HG03342 (cell line): ENCODE results near the gene NOS1AP.
A peak's percentile ranks its signal among the peaks of the same experiment; 100 is the strongest.

Experiments used
- ATAC-seq: cut with Tn5 transposase; IDR thresholded peaks from one replicate; pipeline ENCODE4 v1.9.1; 2021; ENCODE audit warnings: mild to moderate bottlenecking, moderate library complexity; ENCODE audit not compliant: unreplicated experiment

NOS1AP gene

DNA sequence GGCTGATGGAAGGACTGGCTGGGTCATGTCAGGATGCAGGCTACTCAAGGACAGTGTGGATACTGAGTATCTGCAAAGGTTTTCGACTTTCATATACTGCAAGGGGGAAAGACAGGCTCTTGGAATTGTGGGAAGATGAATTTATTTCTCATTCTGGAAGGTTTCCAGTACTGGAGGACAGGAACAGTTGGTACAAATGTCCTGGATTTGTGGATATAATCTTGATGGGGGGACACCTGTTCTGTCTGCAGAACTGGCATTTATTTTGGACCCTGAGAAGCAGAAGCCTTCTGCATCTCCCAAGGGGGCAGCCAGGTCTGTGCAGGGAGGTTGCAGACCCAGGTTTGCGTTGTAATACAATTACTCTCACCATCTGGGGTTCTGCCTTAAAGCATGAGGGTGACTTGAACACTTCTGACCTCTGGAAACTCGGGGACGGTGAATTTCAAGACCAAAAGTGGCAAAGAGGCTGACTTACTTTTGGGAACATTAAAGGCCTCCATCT lies 65.8 kb downstream of the NOS1AP start:
- no peak for ATAC-seq

- no peak for ATAC-seq
Observed at GRCh38 chr1:162136760-162137159, 67.3 kb downstream of the NOS1AP start.

- no peak for ATAC-seq
Observed at GRCh38 chr1:162137179-162137960, 67.9 kb downstream of the NOS1AP start.

- no peak for ATAC-seq
Observed at GRCh38 chr1:162138112-162138511, 68.6 kb downstream of the NOS1AP start.

- no peak for ATAC-seq
Observed at GRCh38 chr1:162138599-162139181, 69.2 kb downstream of the NOS1AP start.

DNA sequence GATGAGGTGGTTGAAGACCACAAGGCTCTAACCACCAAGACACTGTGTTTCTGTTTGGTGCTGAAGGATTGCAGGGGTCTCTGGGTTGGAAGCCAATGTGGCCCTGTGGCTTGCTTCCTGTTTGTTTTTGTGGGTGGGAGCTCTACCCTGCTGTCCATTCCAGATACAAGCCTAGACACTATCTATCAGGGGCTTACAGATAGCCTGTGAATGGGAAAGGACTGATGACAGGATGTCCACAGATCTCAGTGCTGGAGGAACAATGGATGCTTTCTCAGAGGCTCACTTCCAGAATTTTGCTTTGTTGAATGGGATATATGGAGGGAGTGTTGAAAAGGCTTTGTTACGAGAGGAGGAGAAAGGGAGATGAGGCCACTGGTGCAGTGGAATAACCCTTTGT lies 69.7 kb downstream of the NOS1AP start:
- no peak for ATAC-seq

- ATAC-seq: no peak
Observed at GRCh38 chr1:162141281-162142054, 72.0 kb downstream of the NOS1AP start.

DNA sequence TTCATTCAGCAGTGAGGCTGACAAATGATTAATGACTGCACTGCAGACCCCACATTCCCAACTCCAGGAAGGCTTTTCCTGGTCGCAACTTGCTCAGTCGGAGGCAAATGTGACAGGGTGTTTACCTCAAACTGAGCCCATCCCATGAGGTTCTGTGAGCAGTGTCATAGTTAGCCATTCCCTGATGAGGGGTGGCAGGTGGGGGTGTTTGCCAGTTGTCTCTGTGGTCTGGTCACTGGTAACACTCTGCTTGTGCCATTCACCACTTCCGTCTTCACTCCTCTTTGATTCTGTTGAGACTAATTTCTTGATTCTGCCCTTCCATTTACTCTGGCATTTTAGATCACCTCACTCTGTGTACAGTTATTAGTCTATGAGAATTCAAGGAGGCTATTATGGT lies 73.5 kb downstream of the NOS1AP start:
- ATAC-seq: no peak

GRCh38 chr1:162144268-162144667 lies 74.8 kb downstream of the NOS1AP start:
- no peak for ATAC-seq

- ATAC-seq: no peak
Observed at GRCh38 chr1:162144853-162145252, 75.4 kb downstream of the NOS1AP start.

GRCh38 chr1:162145280-162145965 lies 75.9 kb downstream of the NOS1AP start:
- no peak for ATAC-seq

- no peak for ATAC-seq
Observed at GRCh38 chr1:162145966-162146696, 76.6 kb downstream of the NOS1AP start.

DNA sequence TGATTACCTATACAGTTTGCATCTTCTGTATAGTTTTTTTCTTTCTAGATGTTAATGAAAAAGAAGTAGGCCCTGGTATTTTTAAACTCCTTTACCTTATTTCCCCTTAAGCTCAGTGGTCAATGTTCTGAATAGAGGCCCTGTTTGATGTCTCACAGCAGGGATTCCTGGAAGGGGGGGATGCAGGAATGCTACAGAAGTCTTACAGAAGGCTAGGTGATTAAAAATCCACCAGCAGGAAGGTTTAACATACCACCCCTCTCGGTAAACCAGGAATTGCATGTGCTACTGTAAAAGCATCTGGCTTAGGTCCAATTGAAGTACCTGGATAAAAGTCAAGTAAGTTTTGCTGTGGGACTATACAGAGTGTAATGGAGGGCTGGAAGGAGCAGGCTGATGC lies 78.3 kb downstream of the NOS1AP start:
- ATAC-seq: no peak

- no peak for ATAC-seq
Observed at GRCh38 chr1:162150112-162150511, 80.6 kb downstream of the NOS1AP start.

DNA sequence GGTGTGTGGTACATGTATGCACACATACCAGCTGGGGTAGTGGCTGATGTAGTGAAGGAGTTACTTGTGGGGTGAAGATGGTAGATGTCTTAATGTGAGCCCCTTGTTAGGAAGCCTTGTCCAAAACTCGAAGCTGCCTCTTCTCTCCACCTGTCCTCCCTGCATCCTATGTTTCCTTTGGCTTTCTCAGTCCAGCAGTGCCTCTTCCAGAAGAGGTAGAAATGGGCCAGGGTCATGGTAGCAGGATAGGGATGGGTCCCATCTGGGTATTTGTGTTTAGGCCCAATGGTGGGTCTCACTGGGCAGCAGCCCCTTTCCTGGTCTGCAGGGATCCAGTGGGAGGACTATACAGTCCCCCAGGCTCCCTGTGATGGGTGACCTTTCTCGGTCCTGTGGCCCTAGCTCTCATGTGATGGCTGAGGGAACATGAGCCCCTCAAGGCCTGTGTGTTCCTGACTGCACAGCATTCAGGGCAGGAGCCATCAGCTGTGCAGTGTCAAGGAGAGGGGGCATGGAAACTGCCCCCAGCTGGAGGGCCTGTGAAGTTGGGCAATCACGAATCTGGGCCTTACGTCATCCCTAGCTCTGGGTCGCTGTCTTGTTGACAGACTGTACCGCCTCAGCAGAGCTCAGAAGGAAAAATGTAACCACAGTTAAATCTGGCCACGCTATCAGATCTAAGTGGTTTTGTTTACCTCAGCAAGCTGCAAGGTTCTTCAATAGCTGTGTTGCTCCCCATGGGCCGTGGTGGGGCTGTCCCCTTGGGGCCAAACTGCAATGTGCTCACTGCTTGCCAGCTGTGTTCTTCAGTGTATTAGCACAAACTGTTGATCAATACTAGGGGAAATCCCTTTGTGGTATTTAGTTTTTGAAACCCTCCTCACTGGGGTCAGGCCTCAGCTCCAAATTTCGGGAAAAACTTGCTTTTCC lies 82.7 kb downstream of the NOS1AP start:
- peak; percentile 74 for ATAC-seq

- ATAC-seq: no peak
Observed at GRCh38 chr1:162153374-162153773, 83.9 kb downstream of the NOS1AP start.

- ATAC-seq: no peak
Observed at GRCh38 chr1:162157469-162157868, 88.0 kb downstream of the NOS1AP start.

DNA sequence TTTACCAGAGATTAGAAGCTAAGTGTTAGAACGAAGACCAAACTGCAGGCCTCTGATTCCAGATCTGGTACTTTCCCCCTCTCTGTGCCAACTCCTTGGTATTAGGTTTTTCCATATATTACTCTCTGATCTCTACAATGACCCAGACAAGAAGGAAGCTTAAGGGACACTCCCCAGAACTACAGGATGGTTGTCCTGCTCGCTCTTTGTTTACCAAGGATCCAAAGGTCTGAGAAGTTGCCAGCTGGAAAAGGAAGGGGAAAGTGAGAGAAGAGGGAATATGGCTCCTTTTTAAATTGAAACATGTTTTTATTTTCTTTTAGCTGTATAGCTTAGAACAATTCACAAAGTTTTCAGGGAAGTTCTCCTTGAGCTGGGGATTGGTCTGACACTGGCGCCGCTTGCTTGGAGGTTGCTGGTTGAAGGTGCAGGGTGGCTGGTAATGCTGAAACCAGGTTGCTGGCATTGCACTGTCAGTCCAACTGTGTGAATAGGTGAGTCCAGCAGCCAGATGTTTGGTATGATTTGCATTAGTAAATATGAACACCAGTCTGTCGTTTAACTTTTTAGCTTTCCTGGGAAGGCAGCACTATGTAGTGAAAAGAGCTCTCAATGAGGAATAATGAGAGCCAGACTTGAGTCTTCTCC lies 89.3 kb downstream of the NOS1AP start:
- no peak for ATAC-seq

DNA sequence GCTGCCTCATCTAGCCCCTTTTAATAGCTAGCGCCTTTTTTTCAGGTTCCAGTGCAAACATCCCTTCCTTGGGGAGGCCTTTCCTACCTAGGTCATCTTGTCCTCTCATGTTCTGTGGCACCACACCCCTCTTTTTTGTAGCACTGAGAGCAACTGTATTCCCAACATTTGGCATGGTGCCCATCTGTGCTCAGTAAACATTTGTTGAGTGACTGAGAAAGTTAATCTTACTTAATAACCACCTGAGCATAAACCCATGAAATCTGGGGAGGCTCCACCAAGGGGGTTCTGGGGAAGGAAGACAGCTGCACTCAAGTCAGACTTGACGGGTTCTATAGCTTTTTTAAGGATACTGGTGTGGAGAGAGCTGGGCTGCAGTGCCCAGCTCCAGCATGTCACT lies 90.0 kb downstream of the NOS1AP start:
- no peak for ATAC-seq
